ENCODE measurements around the gene CCDC50. TPM values are rescaled to one million over a fixed set of nuclear protein-coding genes. Genes with fewer than 3 reads are reported as not detected.

The CCDC50 gene
- total RNA-seq, 1 donor from 2014 or later = 51.2 TPM

- TF ChIP-seq EZH2phosphoT487 (IDR thresholded peaks at IDR 0.05) = no peak
- TF ChIP-seq CTCF (IDR thresholded peaks at IDR 0.05) = no peak
- no peak for TF ChIP-seq EZH2 (IDR thresholded peaks at IDR 0.05)
- Histone ChIP-seq H3F3A (ENCODE audit: low read depth) (no peaks in the 10 kb centered on the region), H3K4me2 (no peak overlapping the region), H3K36me3 (peaks cover 4% of the 10 kb centered on the region), H3K4me3 (no peak overlapping the region), H3K4me1 (peaks cover 14% of the 10 kb centered on the region), H4K20me1 (ENCODE audit: low read depth) (no peaks in the 10 kb centered on the region), H3K27me3 (no peaks in the 10 kb centered on the region), H3K27ac (no peak overlapping the region), H2AFZ (replicated peaks) (no peak overlapping the region), H3K9ac (no peak overlapping the region), H3K9me3 (ENCODE audit: low read depth) (no peaks in the 10 kb centered on the region), H3K79me2 (ENCODE audit: low read depth) (no peaks in the 10 kb centered on the region)
- Mint-ChIP-seq H3K27ac (no peak overlapping the region), H3K36me3 (peaks cover 47% of the 10 kb centered on the region), H3K4me3 (no peak overlapping the region), H3K27me3 (ENCODE audit: insufficient read depth, low read depth) (no peaks in the 10 kb centered on the region), H3K9me3 (no peaks in the 10 kb centered on the region), H3K4me1 (peaks cover 4% of the 10 kb centered on the region)
- no peak for DNase-seq (ENCODE audit: low spot score)
Observed at GRCh38 chr3:191362524-191363090, 33.4 kb downstream of the CCDC50 start.

DNA sequence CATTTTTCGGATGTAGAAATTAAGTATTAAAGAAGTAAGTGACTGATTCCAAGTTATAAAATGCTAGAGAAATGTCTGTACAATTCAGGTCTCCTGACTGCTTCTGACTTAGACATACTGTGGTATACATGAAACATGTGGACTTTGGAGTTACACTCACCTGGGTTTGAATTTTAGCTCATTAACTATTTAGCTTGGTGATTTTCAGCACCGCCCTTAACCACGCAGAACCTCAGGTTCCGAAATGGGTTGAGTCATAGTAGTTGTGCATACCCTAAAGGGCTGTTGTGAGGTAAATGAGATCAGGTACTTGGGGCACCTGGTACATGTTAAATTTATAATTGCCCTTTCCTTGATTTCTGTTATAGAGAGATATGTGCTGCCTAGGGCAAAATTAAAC is 34.0 kb downstream of the CCDC50 start:
- peaks cover 4% of the 10 kb centered on the region for H3K36me3 ChIP-seq
- Mint-ChIP-seq H3K36me3 (peaks cover 43% of the 10 kb centered on the region), H3K4me3 (no peak overlapping the region), H3K27ac (no peak overlapping the region), H3K4me1 (peaks cover 4% of the 10 kb centered on the region), H3K27me3 (ENCODE audit: insufficient read depth, low read depth) (no peaks in the 10 kb centered on the region), H3K9me3 (no peaks in the 10 kb centered on the region)
- peaks cover 14% of the 10 kb centered on the region for H3K4me1 ChIP-seq
- no peak overlapping the region for H3K4me2 ChIP-seq
- H3K27ac ChIP-seq = no peak overlapping the region
- H3F3A ChIP-seq (ENCODE audit: low read depth) = no peaks in the 10 kb centered on the region
- no peak for DNase-seq (ENCODE audit: low spot score)
- H3K27me3 ChIP-seq = no peaks in the 10 kb centered on the region
- no peak overlapping the region for H3K9ac ChIP-seq
- H3K9me3 ChIP-seq (ENCODE audit: low read depth) = no peaks in the 10 kb centered on the region
- H2AFZ ChIP-seq (replicated peaks) = no peak overlapping the region
- H3K4me3 ChIP-seq = no peak overlapping the region
- TF ChIP-seq EZH2phosphoT487 (IDR thresholded peaks at IDR 0.05) (no peak), CTCF (IDR thresholded peaks at IDR 0.05) (no peak), EZH2 (IDR thresholded peaks at IDR 0.05) (no peak)
- H4K20me1 ChIP-seq (ENCODE audit: low read depth) = no peaks in the 10 kb centered on the region
- no peaks in the 10 kb centered on the region for H3K79me2 ChIP-seq (ENCODE audit: low read depth)

DNA sequence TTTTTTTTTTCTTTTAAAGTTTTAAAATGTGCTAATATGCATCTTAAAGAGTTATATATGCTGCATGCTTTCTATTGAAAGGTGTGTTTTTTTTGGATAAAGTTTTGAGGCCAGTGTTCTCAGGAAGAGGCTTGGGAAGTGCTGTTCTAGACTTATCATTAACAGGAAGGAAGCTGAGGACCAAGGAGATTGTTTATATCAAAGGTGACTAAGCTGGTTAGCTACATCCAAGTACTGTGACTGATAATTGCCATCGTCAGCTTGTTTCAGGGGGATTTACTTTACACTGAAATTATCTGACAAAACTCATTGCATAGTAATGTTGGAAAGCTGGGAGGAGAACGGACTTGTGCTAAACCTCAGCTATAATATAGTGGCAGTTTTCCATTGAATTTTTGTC is 37.5 kb downstream of the CCDC50 start:
- no peak for TF ChIP-seq CTCF (IDR thresholded peaks at IDR 0.05)
- TF ChIP-seq EZH2phosphoT487 (IDR thresholded peaks at IDR 0.05) = no peak
- no peak for TF ChIP-seq EZH2 (IDR thresholded peaks at IDR 0.05)

More for the DNA sequence above, 37.5 kb downstream of the CCDC50 start:
- DNase-seq (ENCODE audit: low spot score) = no peak
- no peak overlapping the region for H3K4me3 Mint-ChIP-seq
- H3K4me1 ChIP-seq = peaks cover 2% of the 10 kb centered on the region
- H3K27ac Mint-ChIP-seq = no peak overlapping the region
- H3K9ac ChIP-seq = no peak overlapping the region
- H3K27me3 ChIP-seq = no peaks in the 10 kb centered on the region
- H3K79me2 ChIP-seq (ENCODE audit: low read depth) = no peaks in the 10 kb centered on the region
- H4K20me1 ChIP-seq (ENCODE audit: low read depth) = no peaks in the 10 kb centered on the region
- no peaks in the 10 kb centered on the region for H3K4me1 Mint-ChIP-seq
- H3K4me3 ChIP-seq = no peak overlapping the region
- H3K9me3 ChIP-seq (ENCODE audit: low read depth) = no peaks in the 10 kb centered on the region
- no peaks in the 10 kb centered on the region for H3K9me3 Mint-ChIP-seq
- no peaks in the 10 kb centered on the region for H3F3A ChIP-seq (ENCODE audit: low read depth)
- H2AFZ ChIP-seq (replicated peaks) = no peak overlapping the region
- peaks cover 29% of the 10 kb centered on the region for H3K36me3 Mint-ChIP-seq
- H3K27me3 Mint-ChIP-seq (ENCODE audit: insufficient read depth, low read depth) = no peaks in the 10 kb centered on the region
- no peak overlapping the region for H3K4me2 ChIP-seq
- no peaks in the 10 kb centered on the region for H3K36me3 ChIP-seq
- no peak overlapping the region for H3K27ac ChIP-seq

Data from neural progenitor cell (in vitro differentiated cells).